Body of pancreas (tissue), 4 donors: ENCODE results near the gene C10orf143. TPM values are rescaled to one million over a fixed set of nuclear protein-coding genes. Genes with fewer than 3 reads are reported as not detected.

ENCODE experiments used
- ATAC-seq: fragments of 150-250 bp; one replicate; pipeline ENCODE4 v1.9.1; 2016
- DNase-seq, 4 donors: peaks; one replicate each; pipeline ENCODE4 v3.0.0-alpha.2; 2019
- H3K27ac ChIP-seq, 4 donors: fragments of 200-600 bp; sonication (generic); 1 replicate in 3 of 4; 2 replicates in 1 of 4; pipeline versions ENCODE4 v1.5.1 to v1.6.1; 2016 to 2019; ENCODE audit warnings: mild to moderate bottlenecking in 1 of 4, mixed read lengths in 1 of 4, moderate library complexity in 1 of 4
- H3K27me3 ChIP-seq, 2 donors: fragments of 200-600 bp; sonication (generic); one replicate each; pipeline ENCODE4 v1.6.0; 2016; ENCODE audit warnings: mild to moderate bottlenecking in 1 of 2
- H3K36me3 ChIP-seq, 2 donors: fragments of 200-600 bp; sonication (generic); replicated peaks in 1 of 2; 2 replicates each; pipeline ENCODE4 v1.5.1; 2016; ENCODE audit warnings: low read depth in 2 of 2; ENCODE audit not compliant: insufficient read depth in 1 of 2
- H3K4me1 ChIP-seq: fragments of 200-600 bp; sonication (generic); one replicate; pipeline ENCODE4 v1.6.0; 2016
- H3K4me3 ChIP-seq, 2 donors: fragments of 200-600 bp; sonication (generic); 1 replicate in 1 of 2; 2 replicates in 1 of 2; pipeline ENCODE4 v1.5.1; 2016 to 2019
- H3K9me3 ChIP-seq, 3 donors: fragments of 200-600 bp; sonication (generic); 1 replicate in 2 of 3; 2 replicates in 1 of 3; pipeline ENCODE4 v1.5.1; 2016
- POLR2A ChIP-seq, 3 donors: fragments of 450-650 bp; IDR thresholded peaks; one replicate each; pipeline ENCODE4 v1.6.1; 2016; ENCODE audit warnings: antibody characterized with exemption in 3 of 3, mild to moderate bottlenecking in 2 of 3
- WGBS, 2 donors: methylation state at CpG; one replicate each; pipeline ENCODE4 v1.1.5; 2017; 5-methylcytosine and 5-hydroxymethylcytosine counted together
- intact Hi-C: fragments of 100-400 bp; cut with DNase I; formaldehyde crosslinking; loops from one replicate; pipeline ENCODE4 v1.15.1; 2023
- total RNA-seq, 2 donors: library from RNA; depleted of rRNA; stranded (reverse); fragments of >200 nt; gene quantifications; one replicate each; pipeline ENCODE4 v1.1.0, GENCODE V29; 2016
- TF ChIP-seq, protein P1 (sequence below), 7 experiments: fragments of 450-650 bp in 4 of 7; fragments of 200-600 bp in 3 of 7; sonication (generic) in 3 of 7; IDR thresholded peaks; one replicate each; pipeline ENCODE4 v1.5.1; 2016 to 2019; ENCODE audit warnings: antibody characterized with exemption in 7 of 7

Gene C10orf143
- total RNA-seq, 2 donors from 2014 or later = 1.3 to 3.3 TPM

DNA sequence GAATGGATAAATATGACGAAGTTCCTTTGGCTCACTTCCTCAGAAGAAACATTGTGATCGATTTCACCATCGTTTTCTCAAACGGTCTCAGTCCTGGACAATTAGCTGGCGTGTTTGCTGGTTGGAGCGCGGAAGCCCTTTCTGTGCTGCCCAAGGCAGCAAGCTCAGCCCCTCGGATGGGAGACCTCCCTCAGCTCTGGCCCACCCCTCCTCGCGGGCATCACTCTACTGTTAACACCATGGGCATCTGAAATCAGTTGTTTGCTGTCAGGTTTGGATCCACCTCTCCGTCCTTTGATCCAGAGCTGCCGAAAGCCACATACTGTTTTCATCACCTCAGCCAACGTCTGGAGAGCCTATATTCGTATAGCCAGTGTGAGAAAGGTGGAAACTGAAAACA, 68.2 kb downstream of the C10orf143 start:
- intact Hi-C loops = no loop called here
- Histone ChIP-seq H3K4me3 (no peak overlapping the region), H3K27me3 (no peaks in the 10 kb centered on the region), H3K4me1 (no peaks in the 10 kb centered on the region), H3K9me3 (no peaks in the 10 kb centered on the region), H3K36me3 (no peaks in the 10 kb centered on the region), H3K27ac (no peak overlapping the region)
- DNase-seq (peak in 1 of 4 donors; percentile 1), ATAC-seq (no peak)
- TF ChIP-seq POLR2A (IDR thresholded peaks at IDR 0.05) = no peak
- TF ChIP-seq, protein P1, sequence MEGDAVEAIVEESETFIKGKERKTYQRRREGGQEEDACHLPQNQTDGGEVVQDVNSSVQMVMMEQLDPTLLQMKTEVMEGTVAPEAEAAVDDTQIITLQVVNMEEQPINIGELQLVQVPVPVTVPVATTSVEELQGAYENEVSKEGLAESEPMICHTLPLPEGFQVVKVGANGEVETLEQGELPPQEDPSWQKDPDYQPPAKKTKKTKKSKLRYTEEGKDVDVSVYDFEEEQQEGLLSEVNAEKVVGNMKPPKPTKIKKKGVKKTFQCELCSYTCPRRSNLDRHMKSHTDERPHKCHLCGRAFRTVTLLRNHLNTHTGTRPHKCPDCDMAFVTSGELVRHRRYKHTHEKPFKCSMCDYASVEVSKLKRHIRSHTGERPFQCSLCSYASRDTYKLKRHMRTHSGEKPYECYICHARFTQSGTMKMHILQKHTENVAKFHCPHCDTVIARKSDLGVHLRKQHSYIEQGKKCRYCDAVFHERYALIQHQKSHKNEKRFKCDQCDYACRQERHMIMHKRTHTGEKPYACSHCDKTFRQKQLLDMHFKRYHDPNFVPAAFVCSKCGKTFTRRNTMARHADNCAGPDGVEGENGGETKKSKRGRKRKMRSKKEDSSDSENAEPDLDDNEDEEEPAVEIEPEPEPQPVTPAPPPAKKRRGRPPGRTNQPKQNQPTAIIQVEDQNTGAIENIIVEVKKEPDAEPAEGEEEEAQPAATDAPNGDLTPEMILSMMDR (IDR thresholded peaks at IDR 0.05) = no peak
- 46 to 47% methylated on average over 13 to 14 of the region's 14 CpGs for WGBS, 2 donors

DNA sequence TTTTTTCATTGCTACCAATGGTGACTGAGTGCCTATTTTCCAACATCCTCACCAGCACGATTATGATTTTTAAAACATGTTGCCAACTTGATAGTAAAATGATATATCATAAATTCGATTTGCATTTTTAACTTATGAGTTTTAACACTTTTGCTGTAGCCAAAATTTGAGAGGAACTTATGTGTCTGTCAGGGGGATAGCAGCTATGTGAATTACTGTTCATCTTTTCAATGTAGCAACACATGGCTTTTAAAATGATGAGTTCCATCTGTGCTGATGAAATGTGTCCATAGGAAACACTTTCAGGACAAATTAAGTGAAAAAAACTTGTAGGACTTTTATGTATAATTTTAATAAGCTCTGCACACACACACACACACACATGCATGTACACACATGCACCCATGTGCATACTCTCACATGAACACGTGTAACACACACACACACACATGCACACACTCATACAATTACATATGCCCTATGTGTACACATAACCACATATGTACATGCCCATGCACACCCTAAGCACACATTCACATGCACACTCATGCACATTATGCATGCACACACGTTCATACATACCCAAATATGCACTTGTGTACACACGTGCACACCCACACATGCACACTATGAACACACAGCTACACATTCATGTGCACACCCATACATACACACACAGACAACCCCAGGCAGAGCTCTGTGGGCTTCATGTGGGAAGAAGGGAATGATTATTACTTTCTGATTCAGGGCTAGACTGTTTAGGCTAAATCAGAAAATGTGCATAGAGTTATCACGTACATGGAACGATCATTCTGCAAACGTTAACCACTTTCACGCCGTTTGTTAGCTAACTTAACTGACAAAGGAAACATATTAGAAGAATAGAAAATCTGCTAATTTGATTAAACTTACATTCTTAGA, 68.9 kb downstream of the C10orf143 start:
- 48 to 49% methylated on average over 10 of the region's 10 CpGs for WGBS, 2 donors
- intact Hi-C loops = no loop called here
- no peak for ATAC-seq
- no peak for DNase-seq
- H3K36me3 ChIP-seq = no peaks in the 10 kb centered on the region
- H3K9me3 ChIP-seq = no peaks in the 10 kb centered on the region
- no peaks in the 10 kb centered on the region for H3K27me3 ChIP-seq
- no peak for TF ChIP-seq POLR2A (IDR thresholded peaks at IDR 0.05)
- TF ChIP-seq, protein P1 (IDR thresholded peaks at IDR 0.05) = no peak
- no peak overlapping the region for H3K4me3 ChIP-seq
- no peak overlapping the region for H3K27ac ChIP-seq
- no peaks in the 10 kb centered on the region for H3K4me1 ChIP-seq

GRCh38 chr10:130040817-130041330, 69.8 kb downstream of the C10orf143 start:
- no peaks in the 10 kb centered on the region for H3K36me3 ChIP-seq
- TF ChIP-seq, protein P1 (IDR thresholded peaks at IDR 0.05) = no peak
- no peak for TF ChIP-seq POLR2A (IDR thresholded peaks at IDR 0.05)
- no peaks in the 10 kb centered on the region for H3K27me3 ChIP-seq
- intact Hi-C loops = no loop called here
- WGBS, 2 donors = 73% methylated on average over 9 to 11 of the region's 12 CpGs
- H3K4me1 ChIP-seq = no peaks in the 10 kb centered on the region
- no peak overlapping the region for H3K4me3 ChIP-seq
- no peak for ATAC-seq
- DNase-seq = no peak
- H3K9me3 ChIP-seq = no peaks in the 10 kb centered on the region
- no peak overlapping the region for H3K27ac ChIP-seq

DNA sequence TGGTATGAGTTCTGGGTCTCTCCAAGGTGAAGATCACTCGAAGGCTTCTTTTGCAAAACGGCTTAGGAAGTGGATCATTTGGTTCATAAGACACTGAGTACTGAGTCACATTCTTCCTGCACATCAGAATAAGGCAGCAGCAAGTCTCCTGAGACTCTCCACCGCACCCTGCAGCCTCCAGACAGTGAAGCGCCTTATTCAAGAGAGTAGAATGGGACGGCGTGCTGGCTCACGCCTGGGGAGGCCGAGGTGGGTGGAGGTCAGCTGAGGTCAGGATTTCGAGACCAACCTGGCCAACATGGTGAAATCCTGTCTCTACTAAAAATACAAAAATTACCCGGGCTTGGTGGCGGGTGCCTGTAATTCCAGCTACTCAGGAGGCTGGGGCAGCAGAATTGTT, 70.3 kb downstream of the C10orf143 start:
- DNase-seq = no peak
- Histone ChIP-seq H3K36me3 (no peaks in the 10 kb centered on the region), H3K4me1 (no peaks in the 10 kb centered on the region), H3K4me3 (no peak overlapping the region), H3K27me3 (no peaks in the 10 kb centered on the region), H3K27ac (no peak overlapping the region), H3K9me3 (no peaks in the 10 kb centered on the region)
- 75 to 79% methylated on average over 11 of the region's 11 CpGs for WGBS, 2 donors
- ATAC-seq = no peak
- TF ChIP-seq, protein P1 (IDR thresholded peaks at IDR 0.05) = no peak
- no peak for TF ChIP-seq POLR2A (IDR thresholded peaks at IDR 0.05)
- intact Hi-C loops = no loop called here
